GM21619 (cell line): ENCODE measurements around the gene BARHL2.

ENCODE experiments used
- ATAC-seq: cut with Tn5 transposase; IDR thresholded peaks from one replicate; pipeline ENCODE4 v1.9.1; 2021; ENCODE audit not compliant: unreplicated experiment

BARHL2 gene

GRCh38 chr1:90716552-90717355 lies at the start of gene BARHL2:
TSS of gene BARHL2 (minus strand) at chr1:90717302. CDS start at chr1:90717195, 107 bp downstream.
- ATAC-seq, result no peak

DNA sequence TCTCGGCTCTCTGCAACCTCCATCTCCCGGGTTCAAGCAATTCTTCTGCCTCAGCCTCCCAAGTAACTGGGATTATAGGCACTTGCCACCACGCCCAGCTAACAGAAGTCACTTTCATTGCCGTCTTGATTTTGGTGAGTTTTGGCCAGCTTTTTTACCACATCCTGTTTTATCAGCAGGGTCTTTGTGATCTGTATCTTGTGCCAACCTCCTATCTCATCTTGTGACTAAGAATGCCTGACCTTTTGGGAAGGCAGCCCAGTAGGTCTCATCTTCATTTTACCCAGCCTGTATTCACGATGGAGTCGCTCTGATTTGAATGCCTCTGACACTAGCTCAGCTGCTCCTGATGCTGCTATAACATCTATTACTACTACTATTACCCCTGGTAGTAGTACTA lies 46.8 kb upstream of the BARHL2 start:
- no peak for ATAC-seq

DNA sequence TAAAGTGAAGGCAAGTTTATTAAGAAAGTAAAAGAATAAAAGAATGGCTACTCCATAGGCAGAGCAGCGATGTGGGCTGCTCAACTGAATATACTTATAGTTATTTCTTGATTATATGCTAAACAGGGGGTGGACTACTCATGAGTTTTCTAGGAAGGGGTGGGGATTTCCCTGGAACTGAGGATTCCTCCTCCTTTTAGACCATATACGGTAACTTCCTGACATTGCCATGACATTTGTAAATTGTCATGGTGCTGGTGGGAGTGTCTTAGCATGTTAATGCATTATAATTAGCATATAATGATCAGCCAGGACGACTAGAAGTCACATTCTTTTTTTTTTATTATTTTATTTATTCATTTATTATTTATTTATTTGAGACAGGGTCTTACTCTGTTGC lies 46.4 kb upstream of the BARHL2 start:
- no peak for ATAC-seq

DNA sequence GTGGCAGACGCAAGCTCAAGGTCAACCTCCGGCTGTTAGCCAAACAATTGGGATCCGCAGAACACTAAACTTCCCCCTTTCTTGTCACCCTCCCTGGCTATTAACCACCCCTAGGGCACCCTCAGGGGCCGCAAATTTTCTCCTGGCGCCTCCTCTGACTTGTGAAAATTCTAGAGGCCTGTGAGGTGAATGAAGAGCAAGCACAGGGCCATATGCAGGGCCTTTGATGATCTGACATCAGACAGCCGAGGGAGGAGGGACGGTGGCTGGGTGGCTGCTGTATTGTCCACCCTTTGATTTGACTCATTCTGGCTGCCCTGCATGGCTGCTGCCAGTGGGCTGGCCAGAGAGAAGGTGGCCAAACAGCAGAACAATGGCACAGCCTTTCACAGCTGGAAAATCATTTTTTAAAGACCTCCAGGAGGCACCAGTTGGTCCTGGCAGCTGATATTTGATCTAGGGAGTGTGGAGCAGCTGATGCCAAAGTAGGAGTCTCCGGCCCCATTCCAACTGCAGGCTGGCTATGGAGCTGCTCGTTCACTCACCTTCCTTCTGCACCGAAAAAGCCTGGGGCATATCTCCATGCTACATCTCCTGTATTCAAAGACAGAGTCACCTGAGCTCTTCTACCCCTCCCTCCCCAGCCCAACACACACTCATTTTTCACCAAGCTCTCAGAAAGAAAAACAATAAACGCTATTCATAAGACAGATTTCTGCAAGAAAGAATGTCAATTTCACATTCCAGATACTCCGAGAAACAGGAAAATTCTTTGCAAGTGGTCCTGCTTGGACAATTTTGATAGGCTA lies 44.9 kb upstream of the BARHL2 start:
- ATAC-seq, result no peak

DNA sequence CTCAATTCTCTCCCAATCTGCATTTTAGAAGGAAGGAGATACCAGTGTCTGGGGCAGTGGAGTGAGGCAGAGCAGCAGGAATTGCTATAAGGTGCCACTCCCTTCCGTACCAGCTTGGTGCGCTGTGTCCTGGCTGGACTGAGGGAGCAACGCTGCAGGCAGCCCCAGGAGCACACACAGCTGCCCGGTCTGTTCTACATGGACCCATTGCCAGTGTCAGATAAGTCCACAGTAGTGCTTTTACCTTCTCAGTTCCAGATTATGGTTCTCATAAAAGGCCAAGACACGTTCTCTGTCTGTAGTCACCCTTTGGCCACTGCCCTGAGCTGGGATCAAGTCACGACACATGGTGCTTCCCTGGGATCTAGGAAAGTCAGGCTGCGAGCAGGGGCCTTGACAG lies 44.1 kb upstream of the BARHL2 start:
- ATAC-seq, result no peak

GRCh38 chr1:90753556-90753955 lies 36.5 kb upstream of the BARHL2 start:
- no peak for ATAC-seq

DNA sequence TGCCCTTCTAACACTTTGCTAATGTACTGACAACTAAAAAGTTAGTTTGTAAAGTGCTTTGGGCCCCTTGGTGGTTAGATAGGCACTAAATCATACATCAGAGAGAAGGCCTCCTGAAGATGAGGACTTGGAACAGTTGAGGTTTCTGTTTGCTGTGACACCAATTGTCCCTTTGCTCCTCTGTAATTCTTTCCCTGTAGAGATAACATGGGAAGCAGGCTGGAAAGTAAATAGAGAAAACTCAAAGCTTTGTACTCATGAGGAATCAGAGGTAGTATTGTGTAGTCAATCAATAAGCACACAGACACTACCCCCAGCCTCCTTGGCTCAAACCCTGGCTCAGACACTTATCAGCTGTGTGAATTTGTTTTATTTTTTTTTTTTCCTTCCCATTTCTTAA lies 31.6 kb upstream of the BARHL2 start:
- no peak for ATAC-seq

DNA sequence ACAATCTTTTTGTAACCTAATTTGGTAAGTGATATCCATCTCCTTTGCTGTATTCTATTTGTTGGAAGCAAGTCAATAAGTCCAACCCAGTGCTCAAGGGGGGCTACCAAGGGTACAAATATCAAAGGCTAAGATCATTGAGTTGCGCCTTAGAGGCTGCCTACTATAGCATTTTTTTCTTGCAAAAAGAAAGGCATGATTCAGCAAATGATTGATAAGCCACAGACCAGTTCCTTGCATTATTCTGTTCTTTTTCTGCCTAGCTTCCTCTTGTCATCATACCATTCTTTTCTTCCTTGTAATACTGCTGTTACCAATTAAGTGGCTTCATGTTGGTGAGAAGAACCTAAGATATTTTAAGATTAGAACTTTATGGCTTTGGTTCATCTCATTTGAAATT lies 29.8 kb upstream of the BARHL2 start:
- no peak for ATAC-seq

GRCh38 chr1:90745972-90746371 lies 28.9 kb upstream of the BARHL2 start:
- no peak for ATAC-seq

DNA sequence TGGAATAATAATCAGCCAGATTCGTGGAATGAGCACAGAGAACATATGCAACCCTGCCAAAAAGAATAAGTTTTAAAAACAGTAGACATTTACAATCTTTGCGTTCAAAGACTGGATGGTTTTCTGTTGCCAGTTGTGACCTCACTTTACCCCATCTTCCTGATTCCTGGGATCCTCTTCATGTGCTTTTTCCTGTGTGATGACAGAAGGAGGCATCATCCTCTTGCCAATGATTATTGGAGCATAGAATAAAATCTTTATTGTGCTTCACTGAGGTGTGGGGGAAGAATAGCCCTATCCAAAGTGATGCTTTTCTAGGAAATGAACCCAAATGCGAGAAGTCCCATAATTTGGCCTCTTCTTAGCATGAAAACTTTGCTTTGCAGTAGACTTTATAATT lies 15.0 kb upstream of the BARHL2 start:
- ATAC-seq, result no peak

DNA sequence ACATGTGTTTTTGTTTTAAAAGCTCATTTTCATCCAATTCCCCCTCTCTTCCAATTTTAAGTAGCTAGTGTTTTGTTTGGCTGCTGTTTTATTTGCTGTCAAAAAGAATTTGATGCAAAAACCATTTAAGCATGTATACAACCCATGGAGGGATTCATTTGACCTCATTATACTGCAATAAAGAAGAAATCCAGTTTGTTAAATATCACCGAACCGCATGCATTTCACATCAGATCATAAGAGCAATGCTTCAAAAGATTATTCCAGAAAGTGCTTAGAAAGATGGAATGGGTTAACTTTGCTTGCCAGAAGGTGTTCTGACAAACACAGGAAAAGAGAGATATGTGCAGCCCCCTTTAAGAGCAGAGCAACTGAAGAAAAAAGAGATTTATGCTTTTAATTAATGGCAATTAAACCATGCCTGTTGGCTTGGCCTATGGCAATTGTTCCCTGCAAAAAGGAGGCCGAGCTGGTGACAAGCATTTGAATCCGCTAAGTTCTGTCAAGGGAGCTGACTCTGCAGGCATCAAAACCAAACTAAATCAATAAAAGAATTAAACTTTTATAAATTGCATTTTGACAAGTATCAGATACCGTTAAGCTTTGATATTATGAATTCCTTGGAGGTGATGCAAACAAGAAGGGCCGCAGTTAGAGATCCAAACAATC lies 14.4 kb upstream of the BARHL2 start:
- ATAC-seq, result no peak

GRCh38 chr1:90730243-90731022 lies 13.3 kb upstream of the BARHL2 start:
- ATAC-seq, result no peak

DNA sequence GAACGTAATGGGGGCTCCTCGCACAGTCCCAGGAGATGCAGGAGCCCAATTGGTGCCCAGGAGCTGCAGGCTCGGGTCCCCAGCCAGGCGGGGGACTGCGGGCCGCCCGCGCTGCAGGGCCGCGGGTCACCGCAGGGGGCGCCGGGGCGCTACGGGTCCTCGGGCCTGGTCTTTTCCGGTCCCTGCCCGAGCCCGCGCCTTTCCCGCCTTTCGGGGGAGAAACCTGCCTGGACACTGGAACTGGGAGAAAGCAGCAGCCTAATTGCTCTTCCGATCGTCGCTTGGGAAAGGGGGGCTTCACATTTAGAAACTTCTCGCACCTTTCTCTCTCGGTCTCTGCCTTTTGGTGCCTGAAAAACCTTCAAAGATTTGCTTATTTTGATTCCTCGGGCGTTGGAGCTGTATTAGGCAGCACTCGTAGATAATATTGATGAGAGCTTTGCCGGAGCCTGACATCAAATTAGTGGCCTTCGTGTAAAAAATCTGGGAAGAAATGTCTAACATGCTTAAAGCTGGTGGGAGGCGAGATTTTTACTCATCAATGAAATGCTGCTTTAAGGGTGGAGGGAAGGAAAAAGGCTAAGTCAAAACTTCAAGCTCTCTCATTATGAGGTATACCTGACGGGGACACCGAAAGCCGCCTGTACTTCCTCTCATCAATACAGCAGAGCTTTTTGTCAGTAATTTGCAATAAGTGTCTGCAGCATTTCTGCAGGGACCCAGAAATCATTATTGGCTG lies 12.6 kb upstream of the BARHL2 start:
- no peak for ATAC-seq

GRCh38 chr1:90728502-90729287 lies 11.6 kb upstream of the BARHL2 start:
- ATAC-seq, result no peak

- ATAC-seq, result no peak
These were observed 10.9 kb upstream of the BARHL2 start for GRCh38 chr1:90727917-90728501.

DNA sequence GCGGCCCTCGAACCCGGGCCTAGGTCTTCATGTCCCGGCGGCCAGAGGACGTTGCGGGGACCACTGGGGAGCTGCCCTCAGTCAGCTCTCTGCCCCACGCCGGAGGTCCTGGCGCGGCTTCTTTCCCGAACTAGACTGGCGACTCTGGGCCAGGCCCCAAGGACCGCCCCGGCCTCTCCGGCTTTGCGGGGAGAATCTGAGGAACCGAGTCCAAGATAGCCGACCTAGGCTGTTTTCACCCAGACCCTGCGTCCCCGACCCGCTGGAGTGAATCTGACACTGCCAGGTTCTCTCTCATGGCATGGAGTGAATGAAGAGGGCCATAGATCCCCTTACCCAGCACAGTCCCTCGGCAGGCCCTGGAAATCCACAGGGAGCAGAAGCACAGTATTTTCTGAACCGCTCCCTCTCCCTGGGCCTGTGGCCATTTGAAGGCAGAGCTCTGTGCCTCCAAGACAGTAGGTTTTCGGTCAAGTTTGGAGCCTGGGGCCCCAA lies 9.9 kb upstream of the BARHL2 start:
- no peak for ATAC-seq

DNA sequence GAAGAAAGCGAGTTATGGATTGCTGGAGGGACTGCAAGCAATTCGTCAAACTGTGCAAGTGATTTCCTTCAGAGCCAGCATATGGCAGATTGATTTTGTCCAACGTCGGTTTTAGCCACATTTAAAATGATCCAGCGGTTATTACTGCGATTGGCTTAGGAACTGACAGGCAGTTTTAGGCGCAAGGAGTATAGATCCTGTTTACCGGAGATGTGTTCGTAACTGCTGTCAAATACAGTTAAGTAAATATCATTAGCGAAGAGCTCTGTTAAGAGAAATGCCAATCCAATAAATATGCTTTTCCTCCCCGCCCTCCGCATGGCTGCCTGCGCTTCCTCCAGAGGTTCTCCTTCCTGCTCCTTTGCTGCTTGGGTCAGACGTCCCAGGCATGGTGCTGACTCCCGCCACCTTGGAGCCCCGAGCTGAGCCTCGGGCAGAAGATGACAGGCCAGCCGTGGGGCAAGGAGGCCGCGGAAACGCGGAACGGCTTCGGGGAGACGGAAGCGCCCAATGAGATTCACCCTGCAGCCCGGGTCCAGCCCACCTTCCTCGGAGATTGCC lies 9.4 kb upstream of the BARHL2 start:
- no peak for ATAC-seq

DNA sequence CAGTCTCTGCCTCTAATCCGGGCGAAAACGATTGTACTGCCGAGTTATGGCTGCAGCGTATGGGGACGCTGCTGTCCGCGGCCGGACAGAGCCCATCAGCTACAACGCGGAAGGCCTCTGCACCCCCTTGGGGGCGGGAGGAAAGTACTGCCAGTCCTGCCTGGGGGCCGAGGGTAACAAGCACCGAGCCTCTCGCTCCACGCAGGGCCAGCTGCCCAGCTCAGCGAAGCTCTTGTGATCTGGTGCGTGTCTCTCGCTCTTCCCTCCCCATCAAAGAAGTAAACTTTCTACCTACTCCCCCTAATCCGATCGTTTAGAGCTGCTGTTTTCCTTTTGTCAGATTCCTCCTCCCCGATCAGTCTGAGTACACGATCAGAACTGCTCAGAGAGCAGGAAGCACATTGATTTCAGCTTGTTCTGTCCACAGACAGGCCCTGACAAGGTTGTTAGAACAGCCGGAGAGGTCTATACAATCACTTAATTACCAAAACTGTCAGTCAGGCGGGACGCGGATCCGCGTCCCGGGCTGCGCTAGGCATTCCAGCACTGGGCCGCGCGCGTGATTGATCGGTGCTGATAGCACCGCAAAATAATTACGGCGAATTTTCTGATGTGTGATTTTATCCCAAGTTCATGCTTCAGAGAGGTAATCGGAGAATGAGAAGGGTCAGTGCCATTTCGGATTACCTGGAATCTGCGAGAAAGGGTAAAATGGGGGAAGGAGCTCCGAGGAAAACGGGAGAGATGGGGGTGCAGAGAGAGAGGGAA lies 8.7 kb upstream of the BARHL2 start:
- no peak for ATAC-seq
